ENCODE data around the gene KLF13. TPM values are rescaled to one million over a fixed set of nuclear protein-coding genes. Genes with fewer than 3 reads are reported as not detected.

KLF13 gene
- total and polyA plus RNA-seq, 2 experiments from 2014 or later: 23.5 to 28.6 TPM

- Histone ChIP-seq H3K27me3 (ENCODE audit: insufficient read depth) (no peaks in the 10 kb centered on the region), H3K36me3 (ENCODE audit: insufficient read depth) (no peaks in the 10 kb centered on the region), H3K79me2 (replicated peaks; ENCODE audit: insufficient read depth) (no peaks in the 10 kb centered on the region), H3K9me2 (ENCODE audit: insufficient read depth) (no peaks in the 10 kb centered on the region), H3K4me2 (no peak overlapping the region), H3K4me1 (ENCODE audit: insufficient read depth) (peaks cover 8% of the 10 kb centered on the region; the same call in 1 of the 2 replicates), H2AFZ (no peak overlapping the region), H3K4me3 (no peak overlapping the region), H4K20me1 (replicated peaks; ENCODE audit: insufficient read depth) (no peaks in the 10 kb centered on the region), H3K27ac (ENCODE audit: low read depth) (no peak overlapping the region), H3F3A (replicated peaks; ENCODE audit: low read depth) (no peaks in the 10 kb centered on the region)
- Mint-ChIP-seq H3K4me1 (peaks cover 10% of the 10 kb centered on the region), H3K27ac (no peak overlapping the region), H3K4me3 (no peak overlapping the region), H3K27me3 (ENCODE audit: insufficient read depth, low read depth, poor library complexity) (peaks cover 13% of the 10 kb centered on the region), H3K36me3 (ENCODE audit: low read depth) (peaks cover 3% of the 10 kb centered on the region; the same call in 1 of the 3 replicates), H3K9me3 (0 out of 3 replicates have a peak, but pooled peaks cover 4% of the 10 kb centered on the region)
- peak; percentile 52 for ATAC-seq
- no peak for DNase-seq (ENCODE audit: low spot score)
- TF ChIP-seq ZNF114 (CRISPR knock-in tag; IDR thresholded peaks at IDR 0.05) (no peak), ZNF331 (CRISPR knock-in tag; IDR thresholded peaks at IDR 0.05; ENCODE audit: low read depth) (no peak), STAT1 (IDR thresholded peaks at IDR 0.05; ENCODE audit: unreplicated experiment) (no peak), EZH2 (IDR thresholded peaks at IDR 0.05; ENCODE audit: low read depth, unreplicated experiment) (no peak)
- TF ChIP-seq, protein P1, sequence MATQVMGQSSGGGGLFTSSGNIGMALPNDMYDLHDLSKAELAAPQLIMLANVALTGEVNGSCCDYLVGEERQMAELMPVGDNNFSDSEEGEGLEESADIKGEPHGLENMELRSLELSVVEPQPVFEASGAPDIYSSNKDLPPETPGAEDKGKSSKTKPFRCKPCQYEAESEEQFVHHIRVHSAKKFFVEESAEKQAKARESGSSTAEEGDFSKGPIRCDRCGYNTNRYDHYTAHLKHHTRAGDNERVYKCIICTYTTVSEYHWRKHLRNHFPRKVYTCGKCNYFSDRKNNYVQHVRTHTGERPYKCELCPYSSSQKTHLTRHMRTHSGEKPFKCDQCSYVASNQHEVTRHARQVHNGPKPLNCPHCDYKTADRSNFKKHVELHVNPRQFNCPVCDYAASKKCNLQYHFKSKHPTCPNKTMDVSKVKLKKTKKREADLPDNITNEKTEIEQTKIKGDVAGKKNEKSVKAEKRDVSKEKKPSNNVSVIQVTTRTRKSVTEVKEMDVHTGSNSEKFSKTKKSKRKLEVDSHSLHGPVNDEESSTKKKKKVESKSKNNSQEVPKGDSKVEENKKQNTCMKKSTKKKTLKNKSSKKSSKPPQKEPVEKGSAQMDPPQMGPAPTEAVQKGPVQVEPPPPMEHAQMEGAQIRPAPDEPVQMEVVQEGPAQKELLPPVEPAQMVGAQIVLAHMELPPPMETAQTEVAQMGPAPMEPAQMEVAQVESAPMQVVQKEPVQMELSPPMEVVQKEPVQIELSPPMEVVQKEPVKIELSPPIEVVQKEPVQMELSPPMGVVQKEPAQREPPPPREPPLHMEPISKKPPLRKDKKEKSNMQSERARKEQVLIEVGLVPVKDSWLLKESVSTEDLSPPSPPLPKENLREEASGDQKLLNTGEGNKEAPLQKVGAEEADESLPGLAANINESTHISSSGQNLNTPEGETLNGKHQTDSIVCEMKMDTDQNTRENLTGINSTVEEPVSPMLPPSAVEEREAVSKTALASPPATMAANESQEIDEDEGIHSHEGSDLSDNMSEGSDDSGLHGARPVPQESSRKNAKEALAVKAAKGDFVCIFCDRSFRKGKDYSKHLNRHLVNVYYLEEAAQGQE (IDR thresholded peaks at IDR 0.05; ENCODE audit: unreplicated experiment): no peak
- TF ChIP-seq, protein P2, sequence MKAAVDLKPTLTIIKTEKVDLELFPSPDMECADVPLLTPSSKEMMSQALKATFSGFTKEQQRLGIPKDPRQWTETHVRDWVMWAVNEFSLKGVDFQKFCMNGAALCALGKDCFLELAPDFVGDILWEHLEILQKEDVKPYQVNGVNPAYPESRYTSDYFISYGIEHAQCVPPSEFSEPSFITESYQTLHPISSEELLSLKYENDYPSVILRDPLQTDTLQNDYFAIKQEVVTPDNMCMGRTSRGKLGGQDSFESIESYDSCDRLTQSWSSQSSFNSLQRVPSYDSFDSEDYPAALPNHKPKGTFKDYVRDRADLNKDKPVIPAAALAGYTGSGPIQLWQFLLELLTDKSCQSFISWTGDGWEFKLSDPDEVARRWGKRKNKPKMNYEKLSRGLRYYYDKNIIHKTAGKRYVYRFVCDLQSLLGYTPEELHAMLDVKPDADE (IDR thresholded peaks at IDR 0.05): no peak
Observed at GRCh38 chr15:31402511-31403056, 75.9 kb downstream of the KLF13 start.

DNA sequence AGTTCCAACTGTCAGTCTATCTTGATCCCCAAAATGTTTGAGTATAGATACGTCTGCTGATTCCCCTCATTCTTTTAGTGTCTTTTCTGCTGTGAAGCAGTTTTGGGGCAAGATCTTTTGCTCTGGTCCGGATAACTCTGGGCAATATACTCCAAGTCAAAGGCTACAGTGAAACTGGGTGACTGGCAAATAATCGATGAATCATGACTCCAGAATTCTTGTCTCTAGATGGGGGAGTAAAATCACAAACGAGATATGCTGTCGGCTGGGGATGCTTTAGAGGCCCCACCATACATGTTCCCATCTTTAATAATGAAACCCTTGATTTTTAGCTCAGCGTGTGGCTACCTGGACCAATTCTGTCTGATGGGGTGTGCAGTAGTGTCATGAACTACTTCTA lies 76.5 kb downstream of the KLF13 start:
- Histone ChIP-seq H3F3A (replicated peaks; ENCODE audit: low read depth) (no peaks in the 10 kb centered on the region), H3K36me3 (ENCODE audit: insufficient read depth) (no peaks in the 10 kb centered on the region), H3K79me2 (replicated peaks; ENCODE audit: insufficient read depth) (no peaks in the 10 kb centered on the region), H3K4me3 (no peak overlapping the region), H3K4me1 (ENCODE audit: insufficient read depth) (peaks cover 3% of the 10 kb centered on the region; the same call in 1 of the 2 replicates), H3K27ac (ENCODE audit: low read depth) (no peak overlapping the region), H4K20me1 (replicated peaks; ENCODE audit: insufficient read depth) (no peaks in the 10 kb centered on the region), H2AFZ (no peak overlapping the region), H3K4me2 (no peak overlapping the region), H3K27me3 (ENCODE audit: insufficient read depth) (no peaks in the 10 kb centered on the region), H3K9me2 (ENCODE audit: insufficient read depth) (no peaks in the 10 kb centered on the region)
- peaks cover 3% of the 10 kb centered on the region; the same call in 1 of the 3 replicates for H3K36me3 Mint-ChIP-seq (ENCODE audit: low read depth)
- no peak overlapping the region for H3K4me3 Mint-ChIP-seq
- DNase-seq (ENCODE audit: low spot score) (no peak), ATAC-seq (no peak)
- H3K27ac Mint-ChIP-seq: no peak overlapping the region
- H3K27me3 Mint-ChIP-seq (ENCODE audit: insufficient read depth, low read depth, poor library complexity): peaks cover 13% of the 10 kb centered on the region
- H3K4me1 Mint-ChIP-seq: peaks cover 5% of the 10 kb centered on the region
- H3K9me3 Mint-ChIP-seq: 0 out of 3 replicates have a peak, but pooled peaks cover 4% of the 10 kb centered on the region
- TF ChIP-seq, protein P1 (IDR thresholded peaks at IDR 0.05; ENCODE audit: unreplicated experiment): no peak
- TF ChIP-seq NANOG (IDR thresholded peaks at IDR 0.05; ENCODE audit: borderline replicate concordance): no peak
- no peak for TF ChIP-seq EZH2 (IDR thresholded peaks at IDR 0.05; ENCODE audit: low read depth, unreplicated experiment)
- no peak for TF ChIP-seq STAT1 (IDR thresholded peaks at IDR 0.05; ENCODE audit: unreplicated experiment)
